ENCODE measurements around the gene KDM4C.
"Not testable (repeated sequence)": the region's sequence is repeated elsewhere in the genome, so short reads cannot be mapped to it uniquely, and the experiment has no call there.

Gene KDM4C

DNA sequence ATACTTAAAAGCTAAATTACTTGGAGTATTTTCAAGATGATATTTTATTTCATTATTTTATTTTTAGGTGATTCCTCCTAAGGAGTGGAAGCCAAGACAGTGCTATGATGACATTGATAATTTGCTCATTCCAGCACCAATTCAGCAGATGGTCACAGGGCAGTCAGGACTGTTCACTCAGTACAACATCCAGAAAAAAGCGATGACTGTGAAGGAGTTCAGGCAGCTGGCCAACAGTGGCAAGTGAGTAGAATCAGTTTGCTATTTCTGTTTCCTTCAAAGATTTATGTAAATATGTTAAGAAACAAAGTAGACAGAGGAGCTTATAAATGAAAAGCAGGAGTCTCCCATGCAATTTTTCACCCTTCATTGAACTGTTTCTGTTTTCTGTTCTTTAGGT lies 47.8 kb downstream of the KDM4C start:
- peaks cover 2% of the 10 kb centered on the region for H3K79me2 ChIP-seq (ENCODE audit: control insufficient read depth, insufficient read depth, low read length, unreplicated experiment)
- H2AFZ ChIP-seq (ENCODE audit: low read length, unreplicated experiment), result no peak overlapping the region
- H3K4me1 ChIP-seq (ENCODE audit: control insufficient read depth, insufficient read depth, low read length, unreplicated experiment), result no peaks in the 10 kb centered on the region
- H3K36me3 ChIP-seq (ENCODE audit: insufficient read depth, low read length), result no peaks in the 10 kb centered on the region
- H3K4me3 ChIP-seq (ENCODE audit: low read depth, low read length), result no peak overlapping the region
- H3K27me3 ChIP-seq (ENCODE audit: insufficient read depth, low read length), result no peaks in the 10 kb centered on the region
- no peak overlapping the region for H3K27ac ChIP-seq (ENCODE audit: low read depth, low read length)

DNA sequence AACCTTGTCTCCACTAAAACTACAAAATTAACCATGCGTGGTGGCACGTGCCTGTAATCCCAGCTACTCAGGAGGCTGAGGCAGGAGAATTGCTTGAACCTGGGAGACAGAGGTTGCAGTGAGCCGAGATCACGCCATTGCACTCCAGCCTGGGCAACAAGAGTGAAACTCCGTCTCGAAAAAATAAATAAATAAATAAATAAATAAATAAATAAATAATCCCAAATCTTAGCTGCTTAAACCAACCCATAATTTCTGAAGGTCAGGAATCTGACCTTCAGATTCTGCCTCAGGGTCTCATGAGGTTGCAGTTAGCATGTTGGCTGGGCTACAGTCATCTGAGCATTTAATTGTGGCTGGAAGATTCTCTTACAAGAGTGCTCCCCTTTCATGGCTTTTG lies 48.5 kb downstream of the KDM4C start:
- not testable (repeated sequence) for H3K4me3 ChIP-seq (ENCODE audit: low read depth, low read length); H3K27ac ChIP-seq (ENCODE audit: low read depth, low read length); H3K4me1 ChIP-seq (ENCODE audit: control insufficient read depth, insufficient read depth, low read length, unreplicated experiment); H3K79me2 ChIP-seq (ENCODE audit: control insufficient read depth, insufficient read depth, low read length, unreplicated experiment); H3K27me3 ChIP-seq (ENCODE audit: insufficient read depth, low read length); H2AFZ ChIP-seq (ENCODE audit: low read length, unreplicated experiment); H3K36me3 ChIP-seq (ENCODE audit: insufficient read depth, low read length)

DNA sequence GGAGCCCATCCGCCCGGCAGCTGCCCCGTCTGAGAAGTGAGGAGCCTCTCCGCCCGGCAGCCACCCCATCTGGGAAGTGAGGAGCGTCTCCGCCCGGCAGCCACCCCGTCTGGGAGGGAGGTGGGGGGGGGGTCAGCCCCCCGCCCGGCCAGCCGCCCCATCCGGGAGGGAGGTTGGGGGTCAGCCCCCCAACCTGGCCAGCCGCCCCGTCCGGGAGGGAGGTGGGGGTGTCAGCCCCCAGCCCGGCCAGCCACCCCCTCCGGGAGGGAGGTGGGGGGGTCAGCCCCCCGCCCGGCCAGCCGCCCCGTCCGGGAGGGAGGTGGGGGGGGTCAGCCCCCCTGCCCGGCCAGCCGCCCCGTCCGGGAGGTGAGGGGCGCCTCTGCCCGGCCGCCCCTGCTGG lies 49.9 kb downstream of the KDM4C start:
- not testable (repeated sequence) for H3K4me1 ChIP-seq (ENCODE audit: control insufficient read depth, insufficient read depth, low read length, unreplicated experiment); H3K4me3 ChIP-seq (ENCODE audit: low read depth, low read length)

DNA sequence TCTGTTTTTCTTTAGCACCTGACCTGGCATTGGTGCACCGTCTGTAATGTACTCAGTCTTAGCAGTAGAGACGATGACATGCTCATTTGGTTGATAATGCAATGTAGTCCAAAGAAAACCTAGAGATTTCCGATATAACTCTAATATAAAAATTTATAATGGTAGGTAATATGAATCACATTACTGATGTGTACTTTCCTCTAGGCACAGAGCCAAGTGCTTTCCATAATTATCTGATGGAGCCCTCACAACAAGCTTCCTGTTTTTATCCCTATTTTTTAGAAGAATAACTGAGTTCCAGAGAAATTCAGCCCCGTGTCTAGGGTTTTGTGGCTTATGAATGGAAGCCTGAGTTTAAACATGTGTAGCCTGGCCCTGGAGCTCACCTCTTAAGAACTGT lies 53.7 kb downstream of the KDM4C start:
- Histone ChIP-seq H3K27ac (ENCODE audit: low read depth, low read length) (no peak overlapping the region), H3K4me1 (ENCODE audit: control insufficient read depth, insufficient read depth, low read length, unreplicated experiment) (no peaks in the 10 kb centered on the region), H3K36me3 (ENCODE audit: insufficient read depth, low read length) (no peaks in the 10 kb centered on the region), H2AFZ (ENCODE audit: low read length, unreplicated experiment) (no peak overlapping the region), H3K79me2 (ENCODE audit: control insufficient read depth, insufficient read depth, low read length, unreplicated experiment) (no peaks in the 10 kb centered on the region), H3K27me3 (ENCODE audit: insufficient read depth, low read length) (no peaks in the 10 kb centered on the region), H3K4me3 (ENCODE audit: low read depth, low read length) (no peak overlapping the region)

More for the DNA sequence above, 49.9 kb downstream of the KDM4C start:
- not testable (repeated sequence) for H3K36me3 ChIP-seq (ENCODE audit: insufficient read depth, low read length); H3K27me3 ChIP-seq (ENCODE audit: insufficient read depth, low read length); H3K27ac ChIP-seq (ENCODE audit: low read depth, low read length); H2AFZ ChIP-seq (ENCODE audit: low read length, unreplicated experiment); H3K79me2 ChIP-seq (ENCODE audit: control insufficient read depth, insufficient read depth, low read length, unreplicated experiment)

DNA sequence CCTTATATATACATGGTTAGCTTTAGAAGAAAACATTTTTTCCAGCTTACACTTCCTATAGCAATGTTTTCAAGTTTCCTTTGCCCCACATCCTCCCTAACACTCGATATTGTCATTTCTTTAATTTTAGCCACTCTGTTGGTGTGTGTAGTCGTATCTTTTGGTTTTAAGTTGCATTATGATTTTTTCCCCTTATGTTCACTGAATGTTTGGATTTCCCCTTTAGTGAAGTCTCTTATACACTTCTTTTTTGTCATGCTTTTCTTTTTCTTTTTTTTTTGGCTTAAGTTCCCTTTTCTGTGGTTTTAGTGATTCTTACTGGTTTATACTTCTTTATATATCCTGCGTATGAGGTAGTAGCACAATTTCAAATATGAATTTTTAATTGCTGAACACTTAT lies 58.8 kb downstream of the KDM4C start:
- Histone ChIP-seq H3K27me3 (ENCODE audit: insufficient read depth, low read length) (no peaks in the 10 kb centered on the region), H3K27ac (ENCODE audit: low read depth, low read length) (no peak overlapping the region), H3K4me1 (ENCODE audit: control insufficient read depth, insufficient read depth, low read length, unreplicated experiment) (no peaks in the 10 kb centered on the region), H2AFZ (ENCODE audit: low read length, unreplicated experiment) (no peak overlapping the region), H3K36me3 (ENCODE audit: insufficient read depth, low read length) (no peaks in the 10 kb centered on the region), H3K4me3 (ENCODE audit: low read depth, low read length) (no peak overlapping the region), H3K79me2 (ENCODE audit: control insufficient read depth, insufficient read depth, low read length, unreplicated experiment) (no peaks in the 10 kb centered on the region)

DNA sequence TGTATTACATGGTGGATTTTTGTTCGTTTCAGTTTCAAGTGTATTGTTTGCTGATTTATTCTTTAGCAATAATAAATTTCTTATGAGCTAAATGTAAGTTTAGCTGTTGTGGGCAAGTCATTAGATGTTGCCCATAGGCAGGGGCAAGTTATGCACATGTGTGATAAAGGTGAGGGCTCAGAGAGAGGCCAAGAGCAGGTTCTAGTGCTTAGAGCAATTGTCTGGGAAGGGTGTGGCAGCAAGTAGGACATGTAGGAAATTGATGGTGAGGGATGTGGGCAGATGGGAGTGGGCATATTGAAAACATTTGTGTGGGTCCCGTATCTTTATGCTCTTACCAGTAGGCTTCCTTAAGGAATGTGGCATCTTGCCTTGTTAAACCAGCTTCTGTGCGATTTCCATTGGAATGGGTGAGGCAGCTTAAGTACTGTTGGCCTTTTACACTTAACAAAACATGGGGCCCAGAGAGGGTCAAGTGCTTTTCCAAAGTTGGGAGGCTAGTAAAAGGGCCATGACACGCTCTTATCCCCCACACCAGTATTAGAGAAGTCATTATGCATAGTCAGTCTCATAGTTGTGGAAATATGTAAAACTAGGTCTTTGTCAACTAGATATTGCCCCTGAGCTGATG lies 60.6 kb downstream of the KDM4C start:
- H3K36me3 ChIP-seq (ENCODE audit: insufficient read depth, low read length), result no peaks in the 10 kb centered on the region

DNA sequence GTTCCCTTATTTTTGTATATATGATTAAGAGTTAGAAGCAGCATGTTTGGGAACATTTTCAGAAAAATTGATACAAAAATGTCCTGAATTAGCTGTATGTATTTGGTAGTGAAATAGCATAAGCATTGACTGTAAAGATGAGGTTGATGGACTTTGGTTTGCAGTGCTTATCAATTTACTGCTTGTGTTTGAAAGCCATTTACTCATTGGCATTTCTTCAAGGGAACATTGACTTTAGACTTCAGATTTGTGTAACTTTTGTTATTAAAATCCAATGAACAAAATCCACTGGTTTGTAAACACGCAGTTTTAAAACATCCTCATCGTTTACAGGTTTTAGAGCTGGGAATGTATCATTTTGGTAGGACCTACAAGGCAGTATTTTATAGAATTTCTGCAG lies 61.3 kb downstream of the KDM4C start:
- H3K27ac ChIP-seq (ENCODE audit: low read depth, low read length), result no peak overlapping the region
- H3K4me3 ChIP-seq (ENCODE audit: low read depth, low read length), result no peak overlapping the region
- H3K79me2 ChIP-seq (ENCODE audit: control insufficient read depth, insufficient read depth, low read length, unreplicated experiment), result no peaks in the 10 kb centered on the region
- no peaks in the 10 kb centered on the region for H3K27me3 ChIP-seq (ENCODE audit: insufficient read depth, low read length)
- H3K36me3 ChIP-seq (ENCODE audit: insufficient read depth, low read length), result no peaks in the 10 kb centered on the region
- no peaks in the 10 kb centered on the region for H3K4me1 ChIP-seq (ENCODE audit: control insufficient read depth, insufficient read depth, low read length, unreplicated experiment)
- H2AFZ ChIP-seq (ENCODE audit: low read length, unreplicated experiment), result no peak overlapping the region

More for the DNA sequence above, 60.6 kb downstream of the KDM4C start:
- H3K4me3 ChIP-seq (ENCODE audit: low read depth, low read length), result no peak overlapping the region
- no peaks in the 10 kb centered on the region for H3K79me2 ChIP-seq (ENCODE audit: control insufficient read depth, insufficient read depth, low read length, unreplicated experiment)
- H2AFZ ChIP-seq (ENCODE audit: low read length, unreplicated experiment), result no peak overlapping the region
- no peaks in the 10 kb centered on the region for H3K4me1 ChIP-seq (ENCODE audit: control insufficient read depth, insufficient read depth, low read length, unreplicated experiment)
- H3K27ac ChIP-seq (ENCODE audit: low read depth, low read length), result no peak overlapping the region
- no peaks in the 10 kb centered on the region for H3K27me3 ChIP-seq (ENCODE audit: insufficient read depth, low read length)

DNA sequence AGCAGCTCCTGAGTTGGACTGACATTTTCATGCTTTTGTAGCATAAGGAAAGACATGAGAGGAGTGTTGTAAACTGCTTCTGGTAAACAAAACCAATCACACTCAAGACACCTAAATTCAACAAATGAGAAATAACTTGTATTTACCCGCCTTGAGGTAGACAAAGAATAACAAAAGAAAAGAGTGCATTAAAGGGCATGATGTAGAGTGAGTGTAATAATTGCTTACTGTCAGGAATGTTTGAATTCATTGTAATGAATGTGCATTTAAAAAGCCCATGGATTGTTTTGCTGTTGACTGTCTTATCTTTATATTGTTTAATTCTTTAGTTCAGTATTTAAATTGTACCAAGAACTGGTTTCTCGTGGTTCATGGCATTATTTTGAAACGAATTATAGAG lies 61.8 kb downstream of the KDM4C start:
- no peak overlapping the region for H3K27ac ChIP-seq (ENCODE audit: low read depth, low read length)
- no peaks in the 10 kb centered on the region for H3K27me3 ChIP-seq (ENCODE audit: insufficient read depth, low read length)
- H3K79me2 ChIP-seq (ENCODE audit: control insufficient read depth, insufficient read depth, low read length, unreplicated experiment), result no peaks in the 10 kb centered on the region
- no peaks in the 10 kb centered on the region for H3K4me1 ChIP-seq (ENCODE audit: control insufficient read depth, insufficient read depth, low read length, unreplicated experiment)
- no peaks in the 10 kb centered on the region for H3K36me3 ChIP-seq (ENCODE audit: insufficient read depth, low read length)
- H2AFZ ChIP-seq (ENCODE audit: low read length, unreplicated experiment), result no peak overlapping the region
- H3K4me3 ChIP-seq (ENCODE audit: low read depth, low read length), result no peak overlapping the region

DNA sequence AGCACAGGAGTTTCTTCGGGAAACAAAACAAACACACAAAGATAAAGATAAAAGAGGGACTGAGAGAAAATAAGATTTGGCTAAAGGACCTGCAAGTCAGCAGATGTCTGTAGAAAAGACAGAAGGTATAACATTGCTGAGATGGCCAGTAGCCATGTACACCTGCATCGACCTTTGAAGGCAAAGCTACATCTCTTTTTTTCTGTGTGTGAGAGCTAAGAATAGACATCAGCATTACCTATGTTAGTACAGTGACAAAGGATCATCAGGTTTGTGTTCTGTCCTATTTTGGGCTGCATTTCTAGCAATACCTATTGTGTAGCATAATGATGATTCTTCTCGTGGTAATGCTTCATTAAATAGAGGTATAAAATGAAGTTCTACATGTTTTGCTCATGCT lies 64.9 kb downstream of the KDM4C start:
- H3K27ac ChIP-seq (ENCODE audit: low read depth, low read length), result no peak overlapping the region
- no peak overlapping the region for H2AFZ ChIP-seq (ENCODE audit: low read length, unreplicated experiment)
- no peak overlapping the region for H3K4me3 ChIP-seq (ENCODE audit: low read depth, low read length)
- H3K27me3 ChIP-seq (ENCODE audit: insufficient read depth, low read length), result no peaks in the 10 kb centered on the region
- H3K4me1 ChIP-seq (ENCODE audit: control insufficient read depth, insufficient read depth, low read length, unreplicated experiment), result no peaks in the 10 kb centered on the region
- H3K79me2 ChIP-seq (ENCODE audit: control insufficient read depth, insufficient read depth, low read length, unreplicated experiment), result no peaks in the 10 kb centered on the region
- H3K36me3 ChIP-seq (ENCODE audit: insufficient read depth, low read length), result no peaks in the 10 kb centered on the region

DNA sequence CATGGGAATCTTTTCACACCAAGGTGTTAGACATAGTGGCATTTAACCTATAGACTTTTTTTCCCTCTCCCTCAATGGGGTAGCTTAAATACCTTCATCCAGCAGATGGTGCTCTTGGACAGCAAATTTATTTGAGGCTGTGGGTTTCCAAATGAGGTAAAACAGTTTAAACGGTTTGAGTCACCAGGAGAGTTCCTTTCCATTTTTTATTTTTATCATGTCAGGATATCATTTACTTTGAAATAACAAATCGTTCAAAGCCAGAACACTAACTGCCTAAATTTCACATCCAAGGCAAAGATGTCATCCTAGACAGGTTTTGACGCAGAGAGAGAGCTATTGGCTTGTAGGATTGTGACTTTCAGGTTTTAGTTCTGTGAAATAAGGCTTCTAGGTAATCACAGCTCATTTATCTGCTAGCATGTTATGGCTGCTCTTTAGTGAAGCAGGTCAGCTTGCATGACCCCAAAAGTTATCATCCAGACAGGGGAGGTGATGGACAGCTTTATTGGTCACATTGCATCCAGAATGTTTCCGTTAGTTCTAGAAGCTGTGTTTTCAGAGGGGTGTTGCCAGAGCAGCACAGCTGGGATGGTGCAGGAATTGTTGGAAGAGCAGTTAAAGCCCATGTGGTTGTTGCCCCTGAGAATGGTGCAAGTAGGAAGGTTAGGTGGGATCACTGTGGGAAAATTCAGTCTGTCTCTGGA lies 69.8 kb downstream of the KDM4C start:
- Histone ChIP-seq H3K27ac (ENCODE audit: low read depth, low read length) (no peak overlapping the region), H3K4me1 (ENCODE audit: control insufficient read depth, insufficient read depth, low read length, unreplicated experiment) (no peaks in the 10 kb centered on the region), H2AFZ (ENCODE audit: low read length, unreplicated experiment) (no peak overlapping the region), H3K4me3 (ENCODE audit: low read depth, low read length) (no peak overlapping the region), H3K27me3 (ENCODE audit: insufficient read depth, low read length) (no peaks in the 10 kb centered on the region), H3K36me3 (ENCODE audit: insufficient read depth, low read length) (no peaks in the 10 kb centered on the region; the same call in 1 of the 2 replicates), H3K79me2 (ENCODE audit: control insufficient read depth, insufficient read depth, low read length, unreplicated experiment) (no peaks in the 10 kb centered on the region)

DNA sequence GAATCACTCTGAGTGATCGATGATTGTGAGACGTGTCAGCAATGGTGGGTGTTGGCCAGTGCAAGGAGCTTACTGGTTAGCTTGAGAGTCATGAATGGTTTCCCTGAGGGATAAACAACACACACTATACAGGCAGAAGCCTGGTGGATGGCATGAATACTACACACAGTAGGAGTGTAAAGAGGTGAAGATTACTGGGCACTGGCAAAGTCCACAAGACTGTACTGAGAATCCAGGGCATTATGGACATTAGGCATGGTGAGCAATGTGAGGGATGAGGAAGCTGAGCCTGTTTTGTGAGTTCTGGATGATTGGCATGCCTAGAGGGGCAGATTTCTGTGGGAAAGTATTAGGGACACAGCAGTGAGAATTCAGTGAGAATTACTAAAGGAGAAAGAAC lies 71.3 kb downstream of the KDM4C start:
- Histone ChIP-seq H3K27ac (ENCODE audit: low read depth, low read length) (no peak overlapping the region), H3K4me3 (ENCODE audit: low read depth, low read length) (no peak overlapping the region), H3K36me3 (ENCODE audit: insufficient read depth, low read length) (no peaks in the 10 kb centered on the region; the same call in 1 of the 2 replicates), H3K4me1 (ENCODE audit: control insufficient read depth, insufficient read depth, low read length, unreplicated experiment) (peaks cover 6% of the 10 kb centered on the region), H3K79me2 (ENCODE audit: control insufficient read depth, insufficient read depth, low read length, unreplicated experiment) (no peaks in the 10 kb centered on the region), H3K27me3 (ENCODE audit: insufficient read depth, low read length) (no peaks in the 10 kb centered on the region), H2AFZ (ENCODE audit: low read length, unreplicated experiment) (no peak overlapping the region)
